Liver (tissue), 9 donors: ENCODE results near the gene PANK1. TPM values are rescaled to one million over a fixed set of nuclear protein-coding genes. Genes with fewer than 3 reads are reported as not detected.
A peak's percentile ranks its signal among the peaks of the same experiment; 100 is the strongest.

Experiments
- DNase-seq: peaks from one replicate; pipeline ENCODE4 v3.0.0-alpha.2; 2017; ENCODE audit warnings: low spot score
- H3K27ac ChIP-seq, 2 donors: one replicate each; pipeline ENCODE4 v1.7.0; 2013; ENCODE audit warnings: inconsistent platforms in 2 of 2, low read length in 2 of 2, control low read depth in 1 of 2, low read depth in 1 of 2, mild to moderate bottlenecking in 1 of 2
- H3K27me3 ChIP-seq, 4 donors: one replicate each; pipeline versions ENCODE4 v1.6.1 to v1.7.0; 2013; ENCODE audit warnings: low read length in 3 of 4, inconsistent platforms in 1 of 4, mild to moderate bottlenecking in 1 of 4, moderate library complexity in 1 of 4; ENCODE audit not compliant: control insufficient read depth in 4 of 4, insufficient read depth in 4 of 4
- H3K36me3 ChIP-seq, 4 donors: one replicate each; pipeline versions ENCODE4 v1.6.1 to v1.7.0; 2013; ENCODE audit warnings: low read length in 3 of 4, mild to moderate bottlenecking in 3 of 4, low read depth in 1 of 4, moderate library complexity in 1 of 4; ENCODE audit not compliant: control insufficient read depth in 4 of 4, insufficient read depth in 3 of 4
- H3K4me1 ChIP-seq, 4 donors: one replicate each; pipeline versions ENCODE4 v1.6.1 to v1.7.0; 2013; ENCODE audit warnings: low read length in 3 of 4, mild to moderate bottlenecking in 3 of 4, moderate library complexity in 1 of 4; ENCODE audit not compliant: control insufficient read depth in 4 of 4, insufficient read depth in 4 of 4
- H3K4me3 ChIP-seq, 3 donors: one replicate each; pipeline versions ENCODE4 v1.6.1 to v1.7.0; 2013; ENCODE audit warnings: low read length in 3 of 3, control low read depth in 1 of 3, low read depth in 1 of 3, mild to moderate bottlenecking in 1 of 3
- H3K9ac ChIP-seq, 2 donors: one replicate each; pipeline ENCODE4 v1.7.0; 2013; ENCODE audit warnings: low read length in 2 of 2, mild to moderate bottlenecking in 2 of 2, moderate library complexity in 2 of 2, control low read depth in 1 of 2, low read depth in 1 of 2
- H3K9me3 ChIP-seq, 4 donors: one replicate each; pipeline versions ENCODE4 v1.6.1 to v1.7.0; 2013; ENCODE audit warnings: low read length in 3 of 4; ENCODE audit not compliant: control insufficient read depth in 4 of 4
- ATF3 ChIP-seq: IDR thresholded peaks from 2 replicates; pipeline ENCODE4 v1.6.1; 2016; ENCODE audit warnings: antibody characterized with exemption
- CTCF ChIP-seq: fragments of 150-350 bp; IDR thresholded peaks from 2 replicates; pipeline ENCODE4 v1.5.1; 2017; ENCODE audit warnings: improper control_type of control experiment, low read depth, low read length; ENCODE audit not compliant: missing input control
- EGR1 ChIP-seq, 2 donors: IDR thresholded peaks; 2 replicates each; pipeline ENCODE4 v1.6.1; 2016 to 2018; ENCODE audit warnings: antibody characterized with exemption in 2 of 2, low read depth in 2 of 2
- FOXA1 ChIP-seq: IDR thresholded peaks from 2 replicates; pipeline ENCODE4 v1.6.1; 2016; ENCODE audit warnings: antibody characterized with exemption
- FOXA2 ChIP-seq: IDR thresholded peaks from 2 replicates; pipeline ENCODE4 v1.6.1; 2016; ENCODE audit warnings: antibody characterized with exemption
- HNF4A ChIP-seq, 2 donors: conservative IDR thresholded peaks; 2 replicates each; pipeline ENCODE4 v1.6.1; 2016; ENCODE audit warnings: antibody characterized with exemption in 2 of 2, mild to moderate bottlenecking in 2 of 2
- HNF4G ChIP-seq: IDR thresholded peaks from 2 replicates; pipeline ENCODE4 v1.6.1; 2016; ENCODE audit warnings: antibody characterized with exemption
- JUND ChIP-seq, 2 donors: IDR thresholded peaks; 2 replicates each; pipeline ENCODE4 v1.6.1; 2016; ENCODE audit warnings: antibody characterized with exemption in 2 of 2
- MAX ChIP-seq: IDR thresholded peaks from 2 replicates; pipeline ENCODE4 v1.6.1; 2016; ENCODE audit warnings: antibody characterized with exemption
- NR2F2 ChIP-seq: IDR thresholded peaks from 2 replicates; pipeline ENCODE4 v1.6.1; 2016; ENCODE audit warnings: antibody characterized with exemption
- RAD21 ChIP-seq, 2 donors: IDR thresholded peaks; 2 replicates each; pipeline ENCODE4 v1.6.1; 2016; ENCODE audit warnings: antibody characterized with exemption in 2 of 2, mild to moderate bottlenecking in 2 of 2
- REST ChIP-seq: IDR thresholded peaks from 2 replicates; pipeline ENCODE4 v1.6.1; 2016; ENCODE audit warnings: antibody characterized with exemption, mild to moderate bottlenecking
- RXRA ChIP-seq, 2 donors: IDR thresholded peaks; 2 replicates each; pipeline ENCODE4 v1.6.1; 2017 to 2018; ENCODE audit warnings: antibody characterized with exemption in 2 of 2, mild to moderate bottlenecking in 1 of 2
- SP1 ChIP-seq: IDR thresholded peaks from 2 replicates; pipeline ENCODE4 v1.6.1; 2018; ENCODE audit warnings: antibody characterized with exemption, mild to moderate bottlenecking
- TAF1 ChIP-seq: conservative IDR thresholded peaks from 2 replicates; pipeline ENCODE4 v1.6.1; 2016; ENCODE audit warnings: antibody characterized with exemption, mild to moderate bottlenecking
- YY1 ChIP-seq: IDR thresholded peaks from 2 replicates; pipeline ENCODE4 v1.6.1; 2016; ENCODE audit warnings: antibody characterized with exemption, mild to moderate bottlenecking
- WGBS: extraction: QIAGEN DNeasy Blood & Tissue Kit; methylation state at CpG from one replicate; pipeline ENCODE4 v1.1.7; 2013; 5-methylcytosine and 5-hydroxymethylcytosine counted together
- polyA plus RNA-seq, 2 donors: library from polyadenylated mRNA; stranded (reverse) in 1 of 2; unstranded in 1 of 2; fragments of 200-250 nt in 1 of 2; fragments of >200 nt in 1 of 2; fragmentation: Nextera tagmentation in 1 of 2; extraction: Ambion mirVana in 1 of 2; gene quantifications; one replicate each; pipeline versions ENCODE4 v1.2.1 to v1.2.3, GENCODE V29; 2013 to 2015
- total RNA-seq, 2 donors: library from RNA; depleted of rRNA; stranded (reverse); fragments of >200 nt; gene quantifications; one replicate each; pipeline ENCODE4 v1.2.3, GENCODE V29; 2014
- TF ChIP-seq, protein P1 (sequence below): IDR thresholded peaks from 2 replicates; pipeline ENCODE4 v1.6.1; 2016; ENCODE audit warnings: antibody characterized with exemption
- donor health status: healthy.
- donor health status: healthy.
- donor health status: healthy.
- donor health status: healthy.
- donor health status: healthy.

Gene PANK1
- total and polyA plus RNA-seq, 4 donors = 30.0 to 105 (median 44.7) TPM

DNA sequence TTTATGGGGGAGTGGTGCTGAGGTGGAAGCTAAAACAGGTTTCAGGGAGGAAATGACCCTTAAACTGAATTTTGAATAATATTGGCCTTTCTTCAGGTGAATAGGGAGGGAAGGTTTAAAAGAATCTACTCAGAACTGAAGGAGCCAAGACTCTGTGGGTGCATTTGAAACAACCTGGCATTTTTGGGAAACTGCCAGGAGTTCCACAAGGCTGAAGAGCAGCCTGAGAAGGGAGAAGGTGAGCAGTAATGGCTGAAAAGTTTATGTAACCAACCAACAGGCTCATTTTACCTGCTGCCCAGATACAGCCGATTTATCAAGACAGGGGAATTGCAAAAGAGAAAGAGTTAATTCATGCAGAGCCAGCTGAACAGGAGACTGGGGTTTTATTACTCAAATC, 4.0 kb upstream of the PANK1 start:
- WGBS = 94% methylated on average over 1 of the region's 1 CpG
- Histone ChIP-seq H3K9ac (no peak overlapping the region), H3K27me3 (no peaks in the 10 kb centered on the region), H3K9me3 (no peaks in the 10 kb centered on the region), H3K27ac (no peak overlapping the region), H3K4me1 (peaks cover 0 to 23% (median 12%) of the 10 kb centered on the region in 4 donors), H3K4me3 (no peak overlapping the region), H3K36me3 (no peaks in the 10 kb centered on the region)
- DNase-seq = no peak
- TF ChIP-seq, protein P1, sequence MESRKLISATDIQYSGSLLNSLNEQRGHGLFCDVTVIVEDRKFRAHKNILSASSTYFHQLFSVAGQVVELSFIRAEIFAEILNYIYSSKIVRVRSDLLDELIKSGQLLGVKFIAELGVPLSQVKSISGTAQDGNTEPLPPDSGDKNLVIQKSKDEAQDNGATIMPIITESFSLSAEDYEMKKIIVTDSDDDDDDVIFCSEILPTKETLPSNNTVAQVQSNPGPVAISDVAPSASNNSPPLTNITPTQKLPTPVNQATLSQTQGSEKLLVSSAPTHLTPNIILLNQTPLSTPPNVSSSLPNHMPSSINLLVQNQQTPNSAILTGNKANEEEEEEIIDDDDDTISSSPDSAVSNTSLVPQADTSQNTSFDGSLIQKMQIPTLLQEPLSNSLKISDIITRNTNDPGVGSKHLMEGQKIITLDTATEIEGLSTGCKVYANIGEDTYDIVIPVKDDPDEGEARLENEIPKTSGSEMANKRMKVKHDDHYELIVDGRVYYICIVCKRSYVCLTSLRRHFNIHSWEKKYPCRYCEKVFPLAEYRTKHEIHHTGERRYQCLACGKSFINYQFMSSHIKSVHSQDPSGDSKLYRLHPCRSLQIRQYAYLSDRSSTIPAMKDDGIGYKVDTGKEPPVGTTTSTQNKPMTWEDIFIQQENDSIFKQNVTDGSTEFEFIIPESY = no peak
- TF ChIP-seq JUND (IDR thresholded peaks at IDR 0.05) (no peak), FOXA1 (no peak), YY1 (no peak), NR2F2 (no peak), EGR1 (IDR thresholded peaks at IDR 0.05; ENCODE audit: low read depth in 2 of 2) (no peak), MAX (no peak), HNF4G (no peak), CTCF (no peak), RXRA (IDR thresholded peaks at IDR 0.05) (no peak), TAF1 (no peak), HNF4A (conservative IDR thresholded peaks at IDR 0.05) (no peak), RAD21 (IDR thresholded peaks at IDR 0.05) (no peak), SP1 (no peak), FOXA2 (no peak), ATF3 (no peak)

GRCh38 chr10:89648074-89648473, 3.0 kb upstream of the PANK1 start:
- Histone ChIP-seq H3K36me3 (no peaks in the 10 kb centered on the region), H3K4me3 (no peak overlapping the region), H3K9ac (no peak overlapping the region), H3K4me1 (peaks cover 0 to 28% (median 12%) of the 10 kb centered on the region in 4 donors), H3K27ac (no peak overlapping the region), H3K9me3 (no peaks in the 10 kb centered on the region), H3K27me3 (no peaks in the 10 kb centered on the region)
- DNase-seq = no peak
- WGBS = 62% methylated on average over 3 of the region's 3 CpGs
- TF ChIP-seq ATF3 = no peak
- no peak for TF ChIP-seq REST
- TF ChIP-seq RAD21 (IDR thresholded peaks at IDR 0.05) = peak in 1 of 2 donors; percentile 6
- peak; percentile 28 to 29 for TF ChIP-seq HNF4A (conservative IDR thresholded peaks at IDR 0.05)
- TF ChIP-seq FOXA1 = no peak
- TF ChIP-seq RXRA (IDR thresholded peaks at IDR 0.05) = peak in 1 of 2 donors; percentile 12
- TF ChIP-seq SP1 = peak; percentile 12
